GM19438 (cell line): ENCODE measurements around the gene SMU1.

Experiments
- ATAC-seq: cut with Tn5 transposase; IDR thresholded peaks from one replicate; pipeline ENCODE4 v1.9.1; 2021; ENCODE audit warnings: low read depth; ENCODE audit not compliant: unreplicated experiment

SMU1 gene

DNA sequence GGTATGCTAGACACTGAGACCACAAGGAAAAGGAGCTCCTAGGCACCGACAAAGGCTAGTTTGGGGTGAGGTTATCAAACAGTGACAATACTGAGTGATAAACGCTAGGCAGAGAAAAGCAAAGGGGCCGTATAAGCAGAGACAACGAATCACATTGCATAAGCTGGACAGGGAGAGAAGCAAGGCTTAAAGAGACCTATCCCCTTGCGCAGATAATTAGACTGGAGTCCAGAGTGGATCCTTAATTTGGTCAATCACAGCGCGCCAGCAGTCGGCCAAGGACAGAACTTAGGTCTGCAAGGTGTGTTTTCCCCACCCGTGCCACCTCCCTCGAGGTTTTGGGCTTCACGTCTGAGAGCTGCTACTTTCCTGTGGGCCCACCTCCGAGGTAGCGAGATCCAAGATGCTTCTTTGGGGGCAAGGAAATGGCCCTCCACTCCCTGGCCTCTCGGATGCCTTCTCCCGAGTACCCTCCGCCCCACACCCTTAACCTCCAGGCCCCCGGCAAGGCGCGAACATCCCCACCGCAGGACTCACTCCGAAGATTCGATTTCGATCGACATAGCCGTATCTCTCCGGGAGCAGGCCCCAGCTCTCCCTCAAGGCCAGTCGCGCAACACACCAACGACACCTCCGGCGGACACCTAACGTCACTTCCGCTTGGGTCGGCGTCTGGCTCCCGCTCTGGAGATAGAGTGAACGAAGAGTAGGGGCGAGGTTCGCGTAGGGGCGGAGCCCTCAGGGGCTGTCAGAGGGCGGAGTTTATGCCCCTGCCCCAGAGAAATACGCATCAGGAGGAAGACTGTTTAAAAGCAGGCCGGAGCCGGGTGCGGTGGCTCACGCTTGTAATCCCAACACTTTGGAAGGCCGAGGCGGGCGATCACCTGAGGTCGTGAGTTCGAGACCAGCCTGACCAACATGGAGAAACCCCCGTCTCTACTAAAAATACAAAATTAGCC is at the start of gene SMU1:
TSS of gene SMU1 (minus strand) at position 629 of the 959 bp plus-strand sequence. CDS start at position 563, 66 bp downstream.
- peak; percentile 99 for ATAC-seq

DNA sequence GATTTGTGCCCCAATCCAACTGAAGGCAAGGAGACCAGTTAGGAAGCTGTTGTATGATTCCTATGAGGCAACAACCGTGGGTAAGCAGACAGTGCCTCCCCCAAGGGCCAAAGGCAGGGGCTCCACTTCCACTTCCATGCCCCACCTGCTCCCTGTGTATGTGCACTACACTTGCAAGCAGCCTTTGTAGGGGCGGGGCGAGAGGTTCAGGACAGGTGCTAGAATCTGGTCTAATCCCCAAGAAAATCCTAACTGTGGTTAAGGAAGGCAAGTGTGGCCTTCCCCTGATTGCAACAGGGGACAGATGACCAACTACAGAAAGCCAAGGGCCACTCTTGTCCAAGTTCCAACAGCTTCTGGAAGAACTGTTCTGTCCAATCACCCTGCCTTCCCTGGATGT is 49.0 kb upstream of the SMU1 start:
- ATAC-seq = no peak

DNA sequence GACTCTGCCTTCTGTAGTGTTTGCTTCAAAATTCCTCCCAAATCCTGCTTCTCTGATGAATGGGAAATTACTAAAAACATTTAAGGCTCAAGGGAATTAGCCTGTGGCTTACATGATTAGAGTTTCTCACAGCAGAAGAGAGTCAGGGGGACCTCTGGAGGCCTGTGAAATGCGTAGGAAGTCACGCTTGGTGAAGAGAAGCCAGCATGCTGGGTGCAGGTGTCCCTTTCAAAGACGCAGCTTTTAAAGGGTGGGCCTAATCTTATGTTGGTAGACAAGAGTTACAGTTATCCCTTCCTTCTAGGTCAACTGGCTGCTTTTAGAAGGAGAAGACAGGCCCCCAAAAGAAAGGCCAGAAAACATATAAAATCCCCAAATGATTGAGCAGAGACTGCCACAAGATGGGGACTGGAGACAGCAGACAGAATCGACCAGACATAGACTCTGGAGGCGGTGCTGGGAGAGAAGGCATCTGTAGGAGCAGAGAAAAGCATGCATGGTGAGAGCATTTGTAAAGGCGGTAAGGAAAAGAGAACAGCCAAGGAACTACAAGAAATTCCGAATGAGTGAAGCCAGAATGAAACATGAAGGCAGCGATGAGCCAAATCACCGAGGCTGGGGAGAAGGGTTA is 48.4 kb upstream of the SMU1 start:
- peak; percentile 50 for ATAC-seq

DNA sequence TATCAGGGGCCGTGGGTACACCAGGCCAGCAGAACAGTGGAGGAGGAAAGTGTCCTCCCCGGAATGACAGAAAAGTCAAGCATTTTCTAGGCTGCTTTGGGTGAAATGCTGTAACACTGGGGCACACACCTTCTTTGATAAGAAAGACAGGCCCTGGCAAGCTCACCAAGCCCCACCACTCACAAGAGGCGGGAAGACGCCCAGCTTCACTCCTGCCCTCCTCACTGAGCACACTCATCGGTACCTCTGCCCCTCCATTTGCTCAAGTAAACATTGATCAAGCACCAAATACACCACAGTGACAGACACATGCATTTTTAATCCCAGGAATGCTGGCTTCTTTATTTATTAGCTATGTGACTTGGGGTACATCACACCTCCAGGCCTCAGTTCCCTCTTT is 47.6 kb upstream of the SMU1 start:
- no peak for ATAC-seq

DNA sequence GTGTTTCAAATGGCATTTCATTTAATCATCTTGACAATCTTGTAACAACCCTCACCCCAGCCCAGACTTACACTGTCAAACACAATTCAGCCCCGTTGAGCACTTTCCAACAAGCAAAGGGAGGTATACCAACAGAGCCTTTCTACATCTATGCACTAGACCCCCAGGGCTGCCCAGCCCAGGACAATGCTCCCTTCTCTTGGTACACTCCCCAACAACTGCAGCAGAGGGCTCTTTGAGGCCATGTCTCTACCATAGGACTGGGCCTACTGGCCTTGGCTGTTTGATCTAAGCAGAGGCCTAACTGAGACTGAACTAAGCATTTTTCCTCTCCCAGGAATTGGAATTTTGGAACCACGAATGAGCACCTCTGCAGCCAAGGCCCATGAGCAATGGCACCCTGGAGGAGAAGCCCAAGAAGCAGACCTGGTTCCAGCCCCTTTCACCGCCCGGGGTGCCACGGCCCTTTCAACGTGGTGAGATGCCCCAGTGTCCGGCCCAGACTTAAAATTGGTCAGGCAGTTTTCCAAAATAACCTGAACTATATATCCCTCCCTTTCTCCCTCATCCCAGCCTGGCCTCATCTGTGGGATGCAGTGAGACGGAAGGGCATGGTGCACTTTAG is 47.0 kb upstream of the SMU1 start:
- no peak for ATAC-seq

DNA sequence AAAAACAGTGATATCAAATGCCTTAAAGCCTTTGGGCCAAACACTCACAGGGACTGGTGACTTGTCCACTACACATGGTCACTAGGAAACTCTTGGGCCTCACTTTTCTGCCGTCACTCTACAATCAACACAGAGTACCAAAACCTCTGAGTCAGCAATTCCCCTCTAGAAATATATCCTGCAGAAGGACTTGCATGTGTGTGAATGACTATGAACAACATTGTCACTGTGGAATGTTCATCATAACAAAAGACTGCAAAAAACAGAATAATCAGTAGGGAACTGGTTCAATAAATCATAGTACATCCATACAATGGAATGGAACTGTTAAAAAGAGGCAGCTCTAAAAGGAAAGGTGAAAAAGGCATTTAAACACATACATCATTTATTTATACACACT is 44.1 kb upstream of the SMU1 start:
- ATAC-seq = no peak

DNA sequence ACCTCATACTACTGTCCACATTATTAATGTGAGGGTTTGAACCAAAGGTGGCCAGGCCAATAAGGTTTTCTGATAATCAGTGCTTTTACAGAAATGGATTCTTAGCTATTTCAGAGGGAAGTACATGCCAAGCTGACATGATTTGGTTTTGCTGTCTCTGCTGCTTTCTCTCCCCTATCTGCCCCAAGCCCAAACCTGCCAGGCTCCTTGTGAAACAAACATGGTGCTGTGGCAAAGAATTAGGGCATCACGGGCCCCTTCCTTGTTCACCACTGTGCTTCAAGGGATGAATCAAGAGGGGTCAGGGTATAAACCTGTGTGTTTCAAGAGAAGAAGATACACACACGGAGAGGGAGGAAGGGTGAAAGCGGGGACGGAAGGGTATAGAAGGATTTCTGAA is 41.3 kb upstream of the SMU1 start:
- ATAC-seq = no peak

DNA sequence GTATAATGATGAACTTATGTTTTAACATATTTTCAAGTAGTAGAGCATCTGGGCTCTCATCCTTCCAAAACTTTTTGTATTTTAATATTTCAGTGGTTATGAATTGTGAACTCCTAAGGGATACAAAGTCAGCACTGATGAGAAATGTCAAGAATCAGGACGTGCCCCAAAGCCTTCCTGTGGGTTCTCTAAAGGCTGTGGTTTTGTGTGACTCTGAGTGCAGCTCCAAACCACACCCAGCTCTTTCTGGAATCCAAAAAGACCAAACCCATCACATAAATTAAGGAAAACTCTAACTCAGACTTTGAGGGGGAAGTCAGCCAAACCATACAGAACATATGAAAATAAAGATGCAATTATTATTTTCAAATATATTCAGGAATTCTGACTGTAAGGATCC is 40.8 kb upstream of the SMU1 start:
- no peak for ATAC-seq

DNA sequence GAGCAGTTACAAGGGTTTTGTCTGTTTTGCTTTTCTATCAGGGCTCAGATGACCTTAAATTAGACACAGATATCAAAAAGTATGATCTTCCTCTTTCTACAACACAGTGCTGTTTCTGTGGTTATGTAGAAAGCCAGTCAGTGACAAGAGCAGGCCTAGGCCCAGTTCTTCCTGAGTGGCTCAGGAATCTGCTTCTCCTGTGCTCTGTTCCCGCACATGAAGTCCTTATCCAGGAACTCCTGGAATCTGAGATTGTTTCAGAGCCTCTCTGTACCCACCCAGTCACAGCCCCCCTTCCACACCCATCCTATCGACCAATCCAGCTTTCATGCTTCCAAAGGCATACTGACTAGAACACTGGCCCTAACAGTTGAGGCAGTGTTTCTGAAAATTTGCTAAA is 40.4 kb upstream of the SMU1 start:
- no peak for ATAC-seq

DNA sequence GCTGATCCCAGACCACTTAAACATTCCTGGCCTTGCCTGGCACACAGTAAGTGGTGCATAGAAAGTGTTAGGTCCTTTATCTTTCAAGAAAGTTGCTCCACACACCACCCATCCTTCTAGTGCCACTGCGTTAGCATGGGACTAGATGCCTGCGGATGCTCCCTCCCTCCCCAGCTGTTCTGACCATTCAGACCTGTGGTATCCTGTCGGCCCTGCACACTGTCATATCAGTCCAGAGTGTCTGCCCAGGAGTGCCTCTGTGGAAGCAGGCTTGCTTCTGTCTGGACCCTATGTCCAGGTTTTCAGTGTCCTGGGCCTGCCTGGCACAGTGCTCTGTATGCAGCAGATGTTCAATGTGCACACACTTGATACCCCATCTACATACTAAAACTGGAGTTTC is 38.3 kb upstream of the SMU1 start:
- no peak for ATAC-seq

DNA sequence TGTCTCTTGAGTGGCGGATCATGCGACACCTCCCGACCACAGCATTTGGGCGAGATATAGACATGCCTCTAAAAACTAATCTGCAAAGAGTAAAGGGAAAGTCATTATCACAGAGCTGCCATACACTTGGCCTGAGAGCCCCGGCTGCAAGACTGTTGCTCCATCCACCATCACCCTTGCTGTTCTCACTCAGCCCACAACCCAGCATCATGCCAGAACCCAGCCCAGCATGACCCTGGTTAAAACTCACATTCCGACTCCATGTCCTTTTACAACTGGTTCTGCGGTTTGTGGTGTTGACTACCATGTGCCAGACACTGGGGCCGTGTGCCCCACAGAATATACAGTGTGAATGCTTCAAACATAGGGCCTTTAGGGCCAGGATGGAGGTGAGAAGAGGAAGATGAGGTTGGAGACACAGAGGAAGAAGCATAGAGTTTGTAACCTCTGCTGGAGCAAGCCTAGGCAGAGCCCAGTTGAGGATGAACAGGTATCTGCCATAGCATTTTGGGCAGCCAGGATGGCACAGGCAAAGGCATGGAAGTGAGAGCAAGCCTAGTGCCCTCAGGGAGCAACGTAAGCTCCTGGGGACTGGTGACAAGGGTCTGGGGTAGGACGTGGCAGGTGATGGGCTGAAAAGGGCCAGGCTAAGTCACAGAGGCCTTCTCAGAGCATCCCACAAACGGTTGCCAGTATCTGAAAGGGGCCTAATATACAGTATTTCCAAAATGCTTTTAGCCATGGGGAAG is 37.5 kb upstream of the SMU1 start:
- ATAC-seq = no peak

DNA sequence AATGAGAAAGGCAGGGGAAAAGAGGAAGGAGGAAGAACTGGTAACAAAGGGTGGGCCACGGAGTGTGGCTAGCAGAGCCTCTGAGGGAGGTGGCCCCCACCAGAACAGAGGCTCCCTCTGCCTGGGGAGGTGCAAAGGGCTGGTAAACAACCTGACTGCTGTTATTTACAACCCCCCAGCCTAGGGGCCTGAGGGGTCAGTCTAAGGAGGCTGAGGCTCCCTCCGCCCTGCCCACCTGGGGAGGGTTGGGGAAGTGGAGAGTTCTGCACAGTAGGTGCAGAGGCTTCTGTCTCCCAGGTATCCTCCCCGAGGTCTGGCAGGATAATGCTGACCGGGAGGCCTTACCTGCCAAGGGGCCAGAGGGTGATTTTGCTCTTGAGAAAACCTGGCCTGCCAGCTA is 35.6 kb upstream of the SMU1 start:
- no peak for ATAC-seq

DNA sequence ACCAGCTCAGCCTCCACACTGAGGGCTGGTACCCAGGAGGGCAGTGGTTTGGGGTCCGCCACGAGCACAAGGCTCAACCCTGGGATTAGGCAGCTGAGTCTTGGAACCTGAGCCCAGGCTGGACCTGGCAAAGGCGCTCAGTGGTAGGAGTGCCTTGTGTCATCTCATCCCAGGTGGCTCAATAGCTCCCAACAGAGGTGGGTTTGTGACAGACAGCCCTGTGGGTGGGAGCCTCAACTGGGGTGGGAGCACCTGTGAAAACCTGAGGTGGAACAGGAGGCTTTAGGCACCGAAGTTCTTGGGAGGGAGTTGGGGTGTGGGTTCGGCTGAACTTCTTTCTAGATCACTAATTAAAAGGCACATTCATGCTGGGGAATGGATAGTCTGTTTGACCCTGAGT is 35.2 kb upstream of the SMU1 start:
- ATAC-seq = no peak

DNA sequence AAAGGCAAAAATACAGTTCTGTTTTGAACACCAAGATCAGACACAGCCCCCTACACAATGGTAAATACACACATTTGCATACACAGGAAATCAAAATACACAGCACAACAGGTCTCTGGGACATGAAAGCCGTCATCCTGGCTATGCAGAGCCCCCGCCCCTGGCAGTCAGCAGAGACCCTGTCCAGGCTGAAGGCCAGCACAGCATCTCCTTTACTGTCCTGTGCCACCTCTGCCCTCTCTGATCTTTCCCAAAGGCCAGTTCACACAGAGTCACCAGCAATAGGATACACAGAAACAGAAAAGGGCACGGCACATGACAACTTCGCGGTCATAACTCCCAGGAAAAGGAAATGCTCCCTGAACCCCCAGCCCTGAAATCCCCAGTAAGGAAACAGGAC is 34.2 kb upstream of the SMU1 start:
- ATAC-seq = no peak

DNA sequence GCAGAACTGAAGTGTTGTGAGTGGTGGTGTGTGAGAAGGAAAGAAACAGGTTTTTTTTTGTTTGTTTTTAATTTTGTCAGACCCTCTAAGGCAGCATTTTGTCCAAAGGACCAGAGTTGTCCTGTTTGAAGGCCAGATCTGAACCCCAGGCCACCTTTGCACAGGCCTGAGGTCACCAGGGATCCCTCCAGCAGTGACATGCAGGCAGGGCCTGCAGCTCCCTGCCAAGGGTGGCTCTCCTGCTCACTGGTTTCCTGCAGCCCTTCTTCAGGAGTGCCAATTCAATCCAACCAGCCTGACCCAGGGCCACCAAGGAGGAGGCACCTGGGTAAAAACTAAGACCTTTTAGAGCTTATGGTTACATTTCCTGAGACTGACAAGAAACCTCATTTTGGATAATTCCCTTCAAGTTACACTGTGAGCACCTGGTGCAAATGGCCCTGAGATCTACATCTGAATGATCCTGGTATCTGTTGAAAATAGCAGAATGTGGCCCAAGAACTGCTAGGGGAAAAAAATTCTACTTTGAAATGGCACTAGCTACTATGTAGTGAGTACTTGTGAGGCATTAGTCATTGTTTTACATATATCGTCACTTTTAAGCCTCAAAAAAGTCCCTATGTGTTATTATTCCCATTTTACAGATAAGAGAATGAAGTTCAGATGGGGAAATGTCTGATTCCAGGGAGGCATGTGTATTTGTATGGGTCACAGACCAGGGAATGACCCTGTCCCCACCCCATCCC is 33.5 kb upstream of the SMU1 start:
- ATAC-seq = no peak

DNA sequence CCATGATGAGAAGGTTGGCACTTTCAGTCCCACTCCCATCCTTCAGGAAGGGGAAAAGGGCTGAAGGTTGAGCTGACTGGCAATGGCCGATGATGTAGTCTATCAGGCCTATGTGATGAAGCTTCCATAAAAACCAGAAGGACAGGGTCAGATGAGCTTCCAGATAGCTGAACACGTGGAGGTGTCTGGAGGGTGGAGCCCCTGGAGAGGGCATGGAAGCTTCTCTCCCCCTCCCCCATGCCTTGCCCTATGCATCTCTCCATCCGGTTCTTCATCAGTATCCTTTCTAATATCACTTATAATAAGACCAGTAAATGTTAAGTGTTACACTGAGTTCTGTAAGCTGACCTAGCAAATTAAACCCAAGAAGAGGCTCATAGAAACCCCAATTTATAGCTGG is 32.6 kb upstream of the SMU1 start:
- ATAC-seq = no peak

DNA sequence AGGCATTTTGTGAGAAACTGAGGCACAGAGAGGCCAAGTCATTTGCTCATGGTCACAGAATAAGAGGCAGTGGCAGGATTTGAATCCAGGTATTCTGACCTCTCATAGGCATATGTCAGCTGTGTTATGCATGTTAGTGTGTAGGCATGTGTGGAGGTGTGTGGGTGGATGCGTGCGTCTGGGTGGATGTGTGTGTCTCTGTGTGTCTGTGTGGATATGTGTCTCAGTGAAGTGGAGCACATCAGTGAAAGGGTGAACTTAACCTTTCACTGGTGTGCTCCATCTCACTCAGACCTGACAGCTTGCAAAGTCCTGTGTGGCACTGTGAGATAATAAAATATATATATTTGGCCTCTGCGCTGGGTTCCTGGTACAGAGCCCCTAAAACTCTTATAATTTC is 32.0 kb upstream of the SMU1 start:
- ATAC-seq = no peak

DNA sequence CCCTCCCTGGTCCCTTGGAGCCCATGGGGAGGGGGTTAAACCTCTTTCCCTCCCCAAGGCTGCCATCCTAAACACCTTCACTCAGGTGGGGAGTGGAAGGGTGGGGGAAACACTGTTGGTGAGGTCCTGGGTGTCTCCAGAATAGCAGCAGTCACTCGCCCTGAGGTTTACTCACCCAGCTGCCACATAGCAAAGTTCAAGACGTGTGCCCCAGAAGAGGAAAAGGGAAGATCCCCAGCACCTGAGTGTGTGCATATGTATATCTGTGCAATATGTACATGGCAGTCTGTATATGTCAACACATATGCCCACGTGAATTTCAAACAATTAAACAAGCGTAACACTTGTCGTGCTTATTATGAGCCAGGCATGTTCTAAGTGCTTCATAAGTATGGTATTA is 31.3 kb upstream of the SMU1 start:
- no peak for ATAC-seq

DNA sequence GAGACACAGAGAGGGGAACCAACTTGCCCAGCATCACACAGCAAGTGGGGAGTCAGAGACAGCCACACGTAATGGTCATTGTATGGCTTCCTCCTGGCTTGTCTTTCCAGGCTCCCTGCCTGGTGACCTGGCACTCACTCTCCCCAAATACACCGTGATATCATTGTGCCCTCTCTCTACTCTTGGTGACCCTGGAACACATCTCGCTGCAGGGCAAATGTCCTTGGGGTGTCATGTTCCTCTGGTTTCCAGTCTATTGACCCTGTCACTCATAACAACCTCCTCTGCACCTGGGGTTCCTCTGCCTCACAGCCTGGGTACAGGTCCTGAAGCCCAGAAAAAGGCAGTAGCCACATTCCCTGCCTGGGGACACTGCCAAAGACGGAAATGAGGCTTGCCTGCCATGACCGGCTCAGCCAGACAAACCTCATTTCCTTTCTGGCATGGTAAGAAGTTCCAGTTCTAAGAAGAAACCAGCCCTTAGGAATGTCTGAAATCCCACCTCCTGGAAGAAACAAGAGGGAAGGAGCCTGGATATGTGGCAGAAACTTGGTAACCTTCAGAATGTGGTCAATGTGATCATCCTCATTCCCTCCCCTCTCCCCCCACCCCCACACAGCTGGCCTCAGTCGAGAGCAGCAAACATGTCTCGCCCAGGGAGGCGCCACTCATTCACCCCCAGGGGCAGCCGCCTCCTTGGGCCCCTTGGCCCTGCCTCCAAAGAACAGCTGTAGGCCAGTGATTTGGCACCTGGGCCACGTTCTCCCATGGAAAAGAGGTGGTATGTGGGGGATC is 30.6 kb upstream of the SMU1 start:
- ATAC-seq = no peak
